Activated CD8-positive, alpha-beta memory T cell treated with anti-CD3 and anti-CD28 coated beads, Interleukin-2, amount 50 U/mL, for 4 hours (primary cell): ENCODE measurements around the gene SMAD4.

Experiments
- DNase-seq: peaks from one replicate; pipeline ENCODE4 v3.0.0-alpha.2; 2020

Gene SMAD4

DNA sequence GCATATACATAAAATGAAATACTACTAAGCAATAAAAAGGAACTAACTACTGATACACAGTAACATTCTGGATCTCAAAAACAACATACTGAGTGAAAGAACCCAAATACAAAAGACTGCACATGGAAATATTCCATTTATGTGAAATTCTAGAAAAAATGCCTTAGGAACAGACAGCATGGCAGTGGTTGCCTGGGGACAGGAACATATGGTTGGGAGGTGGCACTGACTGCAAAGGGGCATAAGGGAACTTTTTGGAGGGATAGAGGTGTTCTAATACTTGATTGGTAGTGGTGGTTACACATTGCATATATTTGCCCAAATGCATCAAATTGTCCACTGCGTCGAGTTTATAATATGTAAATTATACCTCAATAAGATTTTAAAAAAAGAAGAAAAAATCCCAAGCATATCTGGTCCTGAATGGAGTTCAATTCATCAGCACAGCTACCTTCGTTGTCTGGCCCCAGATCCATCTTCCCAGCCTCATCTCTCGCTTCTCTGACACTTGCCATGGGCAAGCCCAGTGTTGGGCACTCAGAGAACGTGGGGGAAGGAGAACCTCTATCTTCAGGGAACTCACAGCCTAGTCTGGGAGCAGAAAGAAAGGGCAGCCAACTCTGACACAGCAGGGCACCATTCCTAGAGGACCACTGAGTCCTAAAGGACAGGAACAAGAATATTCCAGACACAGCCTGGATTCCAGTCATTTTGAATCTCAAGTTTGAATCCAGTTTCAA lies 8.6 kb upstream of the SMAD4 start:
- no peak for DNase-seq

DNA sequence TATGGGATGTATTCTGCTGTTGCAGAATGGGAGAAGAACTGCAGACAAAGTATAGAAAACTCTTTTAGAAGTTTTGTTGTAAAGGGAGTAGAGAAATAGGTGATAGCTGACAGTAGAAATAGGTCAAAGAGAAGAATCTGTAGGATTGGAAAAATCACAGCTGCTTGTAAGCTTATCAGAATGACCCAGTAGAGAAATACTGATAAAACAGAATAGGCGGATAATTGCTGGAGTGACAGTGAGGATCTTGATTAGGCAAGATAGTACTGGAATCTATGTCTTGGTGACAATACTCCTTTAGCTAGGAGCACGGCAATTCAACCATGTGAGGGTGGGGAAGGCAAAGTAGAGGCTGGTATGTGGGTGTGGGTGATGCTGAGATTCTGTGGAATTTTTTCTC lies 4.5 kb upstream of the SMAD4 start:
- DNase-seq, result no peak

DNA sequence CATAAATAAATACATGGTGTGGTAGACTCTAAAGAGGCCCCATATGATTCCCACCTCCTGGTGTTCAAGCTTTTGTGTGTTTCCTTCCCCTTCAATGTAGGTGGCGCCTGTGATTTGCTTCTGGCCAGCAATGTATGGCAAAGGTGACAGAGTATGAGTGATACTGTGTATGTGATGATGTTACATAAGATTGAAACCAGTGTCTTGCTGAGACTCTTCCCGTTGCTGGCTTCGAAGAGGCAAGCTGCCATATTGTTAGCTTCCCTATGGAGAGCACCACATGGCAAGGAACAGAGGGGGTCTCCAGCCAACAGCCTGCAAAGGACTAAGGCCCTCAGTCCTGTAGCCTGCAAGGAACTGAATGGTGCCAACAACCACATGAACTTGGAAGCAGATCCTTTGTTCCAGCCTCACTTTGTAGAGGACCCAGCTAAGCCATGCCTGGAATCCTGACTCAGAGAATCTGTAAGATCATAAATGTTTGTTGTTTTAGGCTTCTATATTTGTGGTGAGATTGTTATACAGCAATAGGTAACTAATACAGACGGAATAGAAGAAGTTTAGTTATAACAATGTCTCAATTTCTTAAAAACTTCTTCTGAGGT lies 1.7 kb upstream of the SMAD4 start:
- no peak for DNase-seq

- no peak for DNase-seq
Measured at GRCh38 chr18:51029378-51029693, 677 bp upstream of the SMAD4 start.

DNA sequence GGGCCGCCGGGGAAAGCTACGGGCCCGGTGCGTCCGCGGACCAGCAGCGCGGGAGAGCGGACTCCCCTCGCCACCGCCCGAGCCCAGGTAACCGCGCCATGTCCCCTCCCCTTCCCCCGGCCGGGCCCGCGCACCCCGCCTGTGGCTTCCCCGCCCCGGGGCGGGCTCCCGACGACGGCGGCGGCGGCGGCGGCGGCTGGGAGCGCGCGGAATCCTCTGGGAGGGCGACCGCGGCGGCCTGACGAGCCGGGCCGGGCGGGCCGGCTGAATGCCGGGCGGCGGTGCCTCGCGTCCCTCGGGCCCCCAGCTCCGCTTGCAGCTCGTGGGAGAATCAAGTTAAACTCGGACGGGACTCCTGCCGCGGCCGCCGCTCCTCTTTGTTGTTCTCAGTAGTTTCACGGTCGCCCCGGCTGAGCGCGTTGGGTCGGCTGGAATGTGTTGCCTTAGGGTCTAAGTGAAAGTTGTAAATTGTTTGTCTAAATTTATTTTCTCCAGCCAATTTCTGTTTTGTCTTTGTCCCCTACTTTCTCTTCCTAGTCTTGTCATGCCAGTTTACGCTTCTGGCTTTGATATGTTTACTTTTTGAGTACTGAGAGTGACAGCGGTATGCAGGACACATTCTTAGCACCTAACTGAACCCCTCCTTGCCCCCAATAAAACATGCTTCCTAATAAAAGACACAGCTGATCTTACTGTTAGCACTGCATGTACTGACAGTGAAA lies 685 bp downstream of the SMAD4 start:
- peak; percentile 64 for DNase-seq

- no peak for DNase-seq
Measured at GRCh38 chr18:51032193-51032592, 2.2 kb downstream of the SMAD4 start.

GRCh38 chr18:51037230-51037629 lies 7.2 kb downstream of the SMAD4 start:
- no peak for DNase-seq

DNA sequence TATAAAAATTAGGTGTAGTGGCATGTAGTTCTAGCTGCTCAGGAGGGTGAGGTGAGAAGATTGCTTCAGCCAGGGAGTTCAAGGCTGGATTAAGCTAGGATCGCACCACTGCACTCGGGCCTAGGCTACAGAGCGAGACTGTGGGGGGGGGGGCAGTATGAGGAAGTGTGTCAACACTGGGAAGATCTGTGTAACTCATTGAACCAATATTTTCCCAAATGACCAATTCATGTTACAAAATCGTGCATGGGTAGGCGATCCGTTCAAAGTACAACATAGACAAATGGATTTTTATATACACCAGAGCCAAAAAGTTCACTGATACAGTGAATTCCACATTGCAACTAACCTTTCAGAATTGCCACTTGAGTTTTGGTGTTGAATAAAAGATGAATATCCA lies 8.1 kb downstream of the SMAD4 start:
- DNase-seq, result no peak

- no peak for DNase-seq
Measured at GRCh38 chr18:51039138-51040112, 9.4 kb downstream of the SMAD4 start.

- no peak for DNase-seq
Measured at GRCh38 chr18:51041677-51042352, 11.8 kb downstream of the SMAD4 start.

GRCh38 chr18:51044928-51045585 lies 15.0 kb downstream of the SMAD4 start:
- DNase-seq, result no peak

DNA sequence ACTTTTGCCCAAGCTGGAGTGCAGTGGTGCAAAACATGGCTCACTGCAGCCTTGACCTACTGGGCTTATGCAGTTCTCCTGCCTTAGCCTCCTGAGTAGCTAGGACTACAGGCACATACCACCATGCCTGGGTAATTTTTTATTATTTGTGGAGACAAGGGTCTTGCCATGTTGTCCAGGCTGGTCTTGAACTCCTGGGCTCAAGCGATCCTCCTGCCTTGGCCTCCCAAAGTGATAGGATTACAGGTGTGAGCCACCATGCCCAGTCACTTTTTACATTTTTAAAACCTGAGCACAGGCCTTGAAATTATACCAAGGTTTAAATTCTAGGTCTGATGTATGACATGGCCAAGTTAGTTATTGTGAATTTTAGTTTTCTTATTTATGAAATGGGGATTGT lies 18.2 kb downstream of the SMAD4 start:
- DNase-seq, result no peak

DNA sequence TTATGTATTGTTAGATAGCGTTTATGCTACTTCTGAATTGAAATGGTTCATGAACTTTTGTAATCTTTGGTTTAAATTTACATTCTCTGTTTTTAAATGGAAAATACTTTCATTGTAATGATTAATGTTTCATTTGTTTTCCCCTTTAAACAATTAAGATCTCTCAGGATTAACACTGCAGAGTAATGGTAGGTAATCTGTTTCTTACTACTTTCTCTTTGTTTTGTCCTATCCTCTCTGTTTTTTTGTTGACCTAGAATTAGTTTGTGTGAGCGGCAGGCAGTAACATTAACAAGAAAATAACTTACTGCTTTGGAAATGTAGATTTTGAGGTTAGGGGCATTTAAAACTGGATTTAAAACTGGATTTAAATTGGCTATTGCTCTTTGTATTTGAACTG lies 19.1 kb downstream of the SMAD4 start:
- no peak for DNase-seq

DNA sequence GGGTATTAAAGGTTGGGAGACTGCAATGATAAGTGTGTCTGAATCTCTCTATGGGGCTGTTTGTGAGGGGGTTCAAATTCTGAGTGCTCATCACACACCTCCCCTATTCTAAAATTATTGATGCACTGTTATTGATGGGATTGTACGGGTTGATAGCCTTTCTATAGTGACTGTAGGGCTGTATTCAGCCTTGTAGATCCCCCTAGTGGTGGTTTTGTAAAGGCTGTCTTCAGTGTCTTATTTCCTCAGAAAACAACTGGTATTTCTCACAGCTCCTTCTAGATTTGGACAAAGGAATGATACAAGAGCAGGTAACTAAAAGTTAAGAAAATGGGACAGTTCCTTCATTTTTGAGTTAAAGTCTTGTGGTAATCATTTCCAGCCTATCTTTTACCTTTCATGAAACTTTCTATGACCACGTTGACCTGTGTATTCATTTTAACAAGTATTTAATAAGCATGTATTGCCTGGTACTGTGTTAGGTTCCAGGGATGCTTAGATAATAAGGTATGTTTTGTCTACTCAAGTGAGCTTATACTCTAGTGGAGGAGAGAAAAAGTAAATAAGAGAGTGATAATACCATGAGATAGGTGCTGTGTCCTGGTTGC lies 21.2 kb downstream of the SMAD4 start:
- no peak for DNase-seq

DNA sequence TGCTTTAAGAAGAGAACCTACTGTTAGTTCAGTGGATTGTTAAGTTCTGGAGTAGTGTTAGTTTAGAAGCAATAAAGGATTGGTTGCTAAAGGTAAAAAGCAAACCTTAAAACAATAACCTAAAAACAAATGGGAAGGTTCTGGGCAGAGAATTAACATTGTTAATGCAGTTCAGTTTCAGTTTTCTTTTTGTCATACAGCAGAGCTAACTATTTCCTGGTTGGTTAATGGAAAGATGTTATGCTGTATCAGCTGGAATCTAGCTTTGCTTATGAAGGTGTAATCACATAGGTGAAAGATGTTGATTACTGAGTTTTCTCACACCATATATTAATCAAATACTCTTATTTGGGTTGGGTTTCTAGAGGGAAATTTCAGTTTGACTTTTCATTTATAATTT lies 23.8 kb downstream of the SMAD4 start:
- no peak for DNase-seq

DNA sequence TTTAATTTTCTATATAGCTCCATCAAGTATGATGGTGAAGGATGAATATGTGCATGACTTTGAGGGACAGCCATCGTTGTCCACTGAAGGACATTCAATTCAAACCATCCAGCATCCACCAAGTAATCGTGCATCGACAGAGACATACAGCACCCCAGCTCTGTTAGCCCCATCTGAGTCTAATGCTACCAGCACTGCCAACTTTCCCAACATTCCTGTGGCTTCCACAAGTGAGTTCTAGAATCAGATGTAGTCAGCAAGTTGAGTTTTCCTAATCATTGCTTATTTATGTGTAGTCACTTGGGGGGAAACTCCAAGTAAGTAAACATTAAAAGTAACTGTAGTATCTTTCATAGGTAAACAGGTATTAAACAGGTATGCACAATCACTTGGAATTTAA lies 24.8 kb downstream of the SMAD4 start:
- DNase-seq, result no peak

DNA sequence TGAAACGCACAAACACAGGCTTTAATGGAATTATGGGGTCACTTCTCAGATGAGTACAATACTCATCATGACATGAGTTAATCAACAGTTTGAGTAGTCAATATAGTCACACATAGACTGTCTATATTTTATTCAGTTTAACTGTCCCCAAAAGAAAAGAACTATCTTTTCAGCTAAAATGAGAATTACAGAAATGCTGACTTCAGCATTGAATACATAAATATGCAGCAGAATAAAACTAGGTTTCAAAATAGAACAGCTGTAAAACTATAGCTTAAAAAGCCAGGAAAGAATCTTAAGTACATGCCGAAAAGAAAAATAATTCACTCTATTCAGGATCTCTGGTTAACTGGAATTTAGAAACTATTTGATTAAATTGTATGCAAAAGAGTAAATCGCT lies 30.0 kb downstream of the SMAD4 start:
- DNase-seq, result no peak

- DNase-seq, result no peak
Measured at GRCh38 chr18:51064256-51064655, 34.2 kb downstream of the SMAD4 start.

DNA sequence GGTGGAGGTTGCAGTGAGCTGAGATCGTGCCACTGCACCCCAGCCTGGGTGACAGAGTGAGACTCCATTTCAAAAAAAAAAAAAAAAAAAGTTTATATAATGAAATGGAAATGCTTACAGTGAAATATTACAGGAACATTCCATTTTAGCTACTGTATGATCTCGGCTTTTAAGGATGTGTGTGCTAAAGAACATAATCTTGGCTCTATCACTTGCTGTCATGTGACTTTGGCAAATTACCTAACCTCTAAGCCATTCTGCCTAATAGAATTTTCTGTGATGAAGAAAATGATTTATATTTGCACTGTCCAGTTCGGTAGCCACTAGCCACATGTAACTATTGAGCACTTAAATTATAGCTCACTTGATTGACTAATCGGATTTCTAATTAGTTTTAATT lies 36.3 kb downstream of the SMAD4 start:
- DNase-seq, result no peak

- DNase-seq, result no peak
Measured at GRCh38 chr18:51068105-51068504, 38.1 kb downstream of the SMAD4 start.

DNA sequence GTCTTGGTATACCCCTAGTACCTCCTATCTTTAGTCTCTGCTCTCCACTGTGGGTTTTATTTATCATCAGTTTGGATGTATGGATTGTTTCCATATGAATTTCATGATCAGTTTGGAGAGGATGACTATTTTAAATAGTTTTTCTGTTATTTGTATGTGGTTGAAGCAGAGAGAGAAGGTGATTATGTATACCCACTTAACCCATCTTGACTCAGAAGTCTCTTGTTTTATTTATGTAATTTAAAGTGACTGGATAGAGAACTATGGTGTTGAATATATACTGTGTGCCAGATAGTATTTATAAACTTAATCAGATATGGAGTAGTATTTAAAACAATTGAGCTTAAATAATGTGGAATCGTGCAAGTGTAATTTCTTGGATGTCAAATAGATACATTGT lies 39.9 kb downstream of the SMAD4 start:
- no peak for DNase-seq

- no peak for DNase-seq
Measured at GRCh38 chr18:51070545-51070944, 40.5 kb downstream of the SMAD4 start.
